Adrenal gland (tissue), 5 donors: ENCODE results near the gene ICAM1.

Experiments
- POLR2A ChIP-seq, 2 donors: fragments of 450-650 bp; IDR thresholded peaks; one replicate each; pipeline ENCODE4 v1.6.1; 2017; ENCODE audit warnings: antibody characterized with exemption in 2 of 2, mild to moderate bottlenecking in 2 of 2, moderate library complexity in 1 of 2
- TF ChIP-seq, protein P1 (sequence below), 6 experiments: fragments of 450-650 bp in 4 of 6; fragments of 200-600 bp in 2 of 6; sonication (generic) in 1 of 6; IDR thresholded peaks; 1 replicate in 5 of 6; 2 replicates in 1 of 6; pipeline versions ENCODE4 v1.5.1 to v1.8.0; 2016 to 2021; ENCODE audit warnings: antibody characterized with exemption in 6 of 6, mild to moderate bottlenecking in 2 of 6, moderate library complexity in 1 of 6
- donor health status: DM: no; HTN: no; CAD: no.

- TF ChIP-seq, protein P1, sequence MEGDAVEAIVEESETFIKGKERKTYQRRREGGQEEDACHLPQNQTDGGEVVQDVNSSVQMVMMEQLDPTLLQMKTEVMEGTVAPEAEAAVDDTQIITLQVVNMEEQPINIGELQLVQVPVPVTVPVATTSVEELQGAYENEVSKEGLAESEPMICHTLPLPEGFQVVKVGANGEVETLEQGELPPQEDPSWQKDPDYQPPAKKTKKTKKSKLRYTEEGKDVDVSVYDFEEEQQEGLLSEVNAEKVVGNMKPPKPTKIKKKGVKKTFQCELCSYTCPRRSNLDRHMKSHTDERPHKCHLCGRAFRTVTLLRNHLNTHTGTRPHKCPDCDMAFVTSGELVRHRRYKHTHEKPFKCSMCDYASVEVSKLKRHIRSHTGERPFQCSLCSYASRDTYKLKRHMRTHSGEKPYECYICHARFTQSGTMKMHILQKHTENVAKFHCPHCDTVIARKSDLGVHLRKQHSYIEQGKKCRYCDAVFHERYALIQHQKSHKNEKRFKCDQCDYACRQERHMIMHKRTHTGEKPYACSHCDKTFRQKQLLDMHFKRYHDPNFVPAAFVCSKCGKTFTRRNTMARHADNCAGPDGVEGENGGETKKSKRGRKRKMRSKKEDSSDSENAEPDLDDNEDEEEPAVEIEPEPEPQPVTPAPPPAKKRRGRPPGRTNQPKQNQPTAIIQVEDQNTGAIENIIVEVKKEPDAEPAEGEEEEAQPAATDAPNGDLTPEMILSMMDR (IDR thresholded peaks at IDR 0.05): no peak
- no peak for TF ChIP-seq POLR2A (IDR thresholded peaks at IDR 0.05)
These were observed 12.7 kb upstream of the ICAM1 start for GRCh38 chr19:10258080-10258710.
